DOHH2 (cell line): Measurements from ENCODE around the gene IRAK2.
"Not testable (repeated sequence)": the region's sequence is repeated elsewhere in the genome, so short reads cannot be mapped to it uniquely, and the experiment has no call there.

Experiments used
- H3F3A ChIP-seq: fragments of 200-600 bp; sonication (generic), shearing (Covaris generic); 2 replicates; pipeline ENCODE4 v1.6.0; 2016; ENCODE audit warnings: antibody characterized with exemption, mild to moderate bottlenecking; ENCODE audit not compliant: control insufficient read depth, insufficient read depth
- H3K27ac ChIP-seq: fragments of 200-600 bp; sonication (generic); 2 replicates; pipeline ENCODE4 v1.5.1; 2014; ENCODE audit warnings: low read depth, mild to moderate bottlenecking, low read length, moderate library complexity
- H3K27me3 ChIP-seq: fragments of 200-600 bp; sonication (generic); 2 replicates; pipeline ENCODE4 v1.6.1; 2014; ENCODE audit warnings: mild to moderate bottlenecking, low read length, mixed read lengths; ENCODE audit not compliant: control insufficient read depth
- H3K36me3 ChIP-seq: fragments of 200-600 bp; sonication (generic); 2 replicates; pipeline ENCODE4 v1.6.1; 2014; ENCODE audit warnings: mild to moderate bottlenecking, low read length, moderate library complexity, mixed read lengths; ENCODE audit not compliant: control insufficient read depth
- H3K4me1 ChIP-seq: fragments of 200-600 bp; sonication (generic); 2 replicates; pipeline ENCODE4 v1.6.1; 2014; ENCODE audit warnings: mild to moderate bottlenecking, low read length, mixed read lengths; ENCODE audit not compliant: control insufficient read depth
- H3K4me2 ChIP-seq: fragments of 200-600 bp; sonication (generic); 2 replicates; pipeline ENCODE4 v1.6.0; 2014; ENCODE audit warnings: mild to moderate bottlenecking, low read length, moderate library complexity
- H3K4me3 ChIP-seq: fragments of 200-600 bp; sonication (generic); 2 replicates; pipeline ENCODE4 v1.5.1; 2014; ENCODE audit warnings: mild to moderate bottlenecking, low read length, mixed read lengths
- H3K79me2 ChIP-seq: fragments of 200-600 bp; sonication (generic); 2 replicates; pipeline ENCODE4 v1.6.1; 2014; ENCODE audit warnings: mild to moderate bottlenecking, low read length, mixed read lengths; ENCODE audit not compliant: control insufficient read depth
- H3K9me2 ChIP-seq: fragments of 200-600 bp; sonication (generic); replicated peaks from 2 replicates; pipeline ENCODE4 v1.6.1; 2014; ENCODE audit warnings: mild to moderate bottlenecking, low read length, mixed read lengths; ENCODE audit not compliant: control insufficient read depth
- H3K9me3 ChIP-seq: fragments of 200-600 bp; sonication (generic); 2 replicates; pipeline ENCODE4 v1.6.1; 2014; ENCODE audit warnings: antibody characterized with exemption, low read length, mixed read lengths; ENCODE audit not compliant: control insufficient read depth, insufficient read depth
- H4K20me1 ChIP-seq: fragments of 200-600 bp; sonication (generic); 2 replicates; pipeline ENCODE4 v1.6.0; 2014; ENCODE audit warnings: low read depth, mild to moderate bottlenecking, antibody characterized with exemption, low read length, moderate library complexity; ENCODE audit not compliant: control insufficient read depth, insufficient read depth
- EZH2phosphoT487 ChIP-seq: fragments of 200-600 bp; sonication (generic); IDR thresholded peaks from 2 replicates; pipeline ENCODE4 v1.6.1; 2017; ENCODE audit warnings: borderline replicate concordance, mild to moderate bottlenecking, antibody characterized with exemption, low read length, moderate library complexity, mixed read lengths
- TF ChIP-seq, protein P1 (sequence below): fragments of 200-600 bp; sonication (generic); IDR thresholded peaks from one replicate; pipeline ENCODE4 v1.5.1; 2014; ENCODE audit warnings: antibody characterized with exemption, mild to moderate bottlenecking, low read depth, low read length; ENCODE audit not compliant: poor library complexity, severe bottlenecking

IRAK2 gene

DNA sequence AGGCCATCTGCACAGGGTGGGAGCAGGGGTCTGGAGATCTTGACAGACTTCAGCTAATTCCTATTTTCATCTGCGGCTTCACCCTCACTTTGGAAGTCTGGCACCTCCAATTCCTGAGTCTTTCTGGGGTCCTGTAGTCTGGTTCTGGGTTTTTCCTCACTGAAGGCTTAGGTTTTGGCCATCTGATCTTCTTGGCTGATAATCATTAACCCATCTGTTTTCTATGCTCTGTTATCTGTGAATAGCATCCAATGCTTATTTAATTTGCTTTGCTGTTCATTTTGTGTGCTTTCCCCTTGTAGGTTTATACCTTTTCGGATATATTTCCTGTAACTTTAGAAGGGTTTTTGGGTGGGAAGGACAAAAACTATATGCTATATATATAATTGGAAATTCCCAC lies 101.1 kb downstream of the IRAK2 start:
- Histone ChIP-seq H3K9me3 (no peaks in the 10 kb centered on the region), H3K36me3 (peaks cover 92% of the 10 kb centered on the region), H3K9me2 (no peaks in the 10 kb centered on the region), H3K4me2 (no peak overlapping the region), H3K79me2 (peaks cover 100% of the 10 kb centered on the region), H3K4me1 (peaks cover 16% of the 10 kb centered on the region), H4K20me1 (peaks cover 19% of the 10 kb centered on the region), H3F3A (0 out of 2 replicates have a peak, but pooled peaks cover 2% of the 10 kb centered on the region), H3K4me3 (no peak overlapping the region), H3K27me3 (no peaks in the 10 kb centered on the region), H3K27ac (no peak overlapping the region)
- TF ChIP-seq EZH2phosphoT487, result no peak
- TF ChIP-seq, protein P1, sequence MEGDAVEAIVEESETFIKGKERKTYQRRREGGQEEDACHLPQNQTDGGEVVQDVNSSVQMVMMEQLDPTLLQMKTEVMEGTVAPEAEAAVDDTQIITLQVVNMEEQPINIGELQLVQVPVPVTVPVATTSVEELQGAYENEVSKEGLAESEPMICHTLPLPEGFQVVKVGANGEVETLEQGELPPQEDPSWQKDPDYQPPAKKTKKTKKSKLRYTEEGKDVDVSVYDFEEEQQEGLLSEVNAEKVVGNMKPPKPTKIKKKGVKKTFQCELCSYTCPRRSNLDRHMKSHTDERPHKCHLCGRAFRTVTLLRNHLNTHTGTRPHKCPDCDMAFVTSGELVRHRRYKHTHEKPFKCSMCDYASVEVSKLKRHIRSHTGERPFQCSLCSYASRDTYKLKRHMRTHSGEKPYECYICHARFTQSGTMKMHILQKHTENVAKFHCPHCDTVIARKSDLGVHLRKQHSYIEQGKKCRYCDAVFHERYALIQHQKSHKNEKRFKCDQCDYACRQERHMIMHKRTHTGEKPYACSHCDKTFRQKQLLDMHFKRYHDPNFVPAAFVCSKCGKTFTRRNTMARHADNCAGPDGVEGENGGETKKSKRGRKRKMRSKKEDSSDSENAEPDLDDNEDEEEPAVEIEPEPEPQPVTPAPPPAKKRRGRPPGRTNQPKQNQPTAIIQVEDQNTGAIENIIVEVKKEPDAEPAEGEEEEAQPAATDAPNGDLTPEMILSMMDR, result no peak

DNA sequence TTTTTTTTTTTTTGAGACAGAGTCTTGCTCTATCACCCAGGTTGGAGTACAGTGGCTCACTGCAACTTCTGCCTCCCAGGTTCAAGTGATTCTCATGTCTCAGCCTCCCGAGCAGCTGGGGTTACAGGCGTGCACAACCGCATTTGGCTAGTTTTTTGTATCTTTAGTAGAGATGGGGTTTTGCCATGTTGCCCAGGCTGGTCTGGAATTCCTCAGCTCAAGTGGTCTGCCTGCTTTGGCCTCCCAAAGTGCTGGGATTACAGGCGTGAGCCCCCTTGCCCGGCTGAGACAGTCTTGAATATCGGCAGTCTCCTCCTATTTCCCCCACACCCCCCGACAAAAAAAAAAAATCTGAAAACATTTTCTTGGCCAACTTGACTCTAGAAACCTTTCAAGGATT lies 102.2 kb downstream of the IRAK2 start:
- not testable (repeated sequence) for H3K9me3 ChIP-seq, H3K9me2 ChIP-seq, H3K27me3 ChIP-seq, H3F3A ChIP-seq, H3K4me2 ChIP-seq, H3K4me3 ChIP-seq, H3K27ac ChIP-seq
- peaks cover 94% of the 10 kb centered on the region for H3K36me3 ChIP-seq
- peaks cover 19% of the 10 kb centered on the region for H4K20me1 ChIP-seq
- peaks cover 100% of the 10 kb centered on the region for H3K79me2 ChIP-seq
- H3K4me1 ChIP-seq, result peaks cover 26% of the 10 kb centered on the region

DNA sequence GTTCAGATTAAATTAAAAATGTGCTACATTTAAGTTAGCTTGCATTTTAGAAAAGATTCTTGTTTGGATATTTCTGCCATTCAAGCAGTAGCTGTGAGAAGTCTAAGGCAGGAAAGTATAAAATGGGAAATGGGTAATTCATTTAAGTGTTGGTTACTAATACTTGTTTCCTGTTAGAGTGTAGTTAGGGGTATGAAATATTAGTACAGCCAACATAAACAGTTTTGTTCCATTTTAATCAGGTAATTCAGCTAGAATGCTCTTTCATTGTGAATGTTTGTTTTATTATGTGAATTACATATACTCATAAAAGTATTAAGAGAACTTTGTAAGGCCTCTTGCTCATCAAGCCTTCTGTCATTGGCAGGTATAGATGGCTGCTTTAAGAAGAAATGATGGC lies 103.4 kb downstream of the IRAK2 start:
- H4K20me1 ChIP-seq, result peaks cover 19% of the 10 kb centered on the region

DNA sequence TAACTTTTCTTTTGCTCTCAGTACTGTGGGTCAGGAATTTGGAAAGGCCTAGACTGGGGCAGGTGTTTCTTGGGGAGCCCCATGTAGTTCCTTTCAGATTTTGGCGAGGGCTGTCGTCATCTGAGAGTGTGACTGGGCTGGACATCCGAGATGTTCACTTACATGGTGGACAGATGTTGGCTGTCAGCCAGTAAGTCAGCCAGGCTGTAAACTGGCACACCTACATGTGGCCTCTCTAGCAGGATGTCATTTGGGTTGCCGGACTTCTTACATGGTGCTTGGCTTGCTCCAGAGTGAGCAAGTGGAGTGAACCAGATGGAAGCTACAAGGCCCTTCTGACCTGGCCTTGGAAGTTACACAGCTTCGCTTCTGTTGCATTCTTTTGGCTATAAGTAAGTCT lies 104.2 kb downstream of the IRAK2 start:
- Histone ChIP-seq H3K27me3 (no peaks in the 10 kb centered on the region), H3K4me2 (no peak overlapping the region), H3F3A (peaks cover 1% of the 10 kb centered on the region; the same call in 1 of the 2 replicates), H3K27ac (no peak overlapping the region), H3K9me3 (no peaks in the 10 kb centered on the region), H3K36me3 (peaks cover 91% of the 10 kb centered on the region), H3K4me1 (peaks cover 42% of the 10 kb centered on the region), H4K20me1 (peaks cover 18% of the 10 kb centered on the region), H3K9me2 (no peaks in the 10 kb centered on the region), H3K79me2 (peaks cover 100% of the 10 kb centered on the region), H3K4me3 (no peak overlapping the region)
- TF ChIP-seq, protein P1, result no peak
- TF ChIP-seq EZH2phosphoT487, result no peak

More for the DNA sequence above, 103.4 kb downstream of the IRAK2 start:
- peaks cover 100% of the 10 kb centered on the region for H3K79me2 ChIP-seq
- no peak overlapping the region for H3K4me3 ChIP-seq
- TF ChIP-seq EZH2phosphoT487, result no peak
- TF ChIP-seq, protein P1, result no peak
- no peaks in the 10 kb centered on the region for H3K9me2 ChIP-seq
- H3K4me1 ChIP-seq, result peaks cover 38% of the 10 kb centered on the region
- no peaks in the 10 kb centered on the region for H3F3A ChIP-seq
- H3K9me3 ChIP-seq, result no peaks in the 10 kb centered on the region
- H3K4me2 ChIP-seq, result no peak overlapping the region
- H3K27me3 ChIP-seq, result no peaks in the 10 kb centered on the region
- no peak overlapping the region for H3K27ac ChIP-seq
- H3K36me3 ChIP-seq, result peaks cover 91% of the 10 kb centered on the region
